ENCODE results near the gene KASH5. TPM values are rescaled to one million over a fixed set of nuclear protein-coding genes. Genes with fewer than 3 reads are reported as not detected.

KASH5 gene
- total RNA-seq, 1 experiment from 2014 or later = 0.30 TPM

DNA sequence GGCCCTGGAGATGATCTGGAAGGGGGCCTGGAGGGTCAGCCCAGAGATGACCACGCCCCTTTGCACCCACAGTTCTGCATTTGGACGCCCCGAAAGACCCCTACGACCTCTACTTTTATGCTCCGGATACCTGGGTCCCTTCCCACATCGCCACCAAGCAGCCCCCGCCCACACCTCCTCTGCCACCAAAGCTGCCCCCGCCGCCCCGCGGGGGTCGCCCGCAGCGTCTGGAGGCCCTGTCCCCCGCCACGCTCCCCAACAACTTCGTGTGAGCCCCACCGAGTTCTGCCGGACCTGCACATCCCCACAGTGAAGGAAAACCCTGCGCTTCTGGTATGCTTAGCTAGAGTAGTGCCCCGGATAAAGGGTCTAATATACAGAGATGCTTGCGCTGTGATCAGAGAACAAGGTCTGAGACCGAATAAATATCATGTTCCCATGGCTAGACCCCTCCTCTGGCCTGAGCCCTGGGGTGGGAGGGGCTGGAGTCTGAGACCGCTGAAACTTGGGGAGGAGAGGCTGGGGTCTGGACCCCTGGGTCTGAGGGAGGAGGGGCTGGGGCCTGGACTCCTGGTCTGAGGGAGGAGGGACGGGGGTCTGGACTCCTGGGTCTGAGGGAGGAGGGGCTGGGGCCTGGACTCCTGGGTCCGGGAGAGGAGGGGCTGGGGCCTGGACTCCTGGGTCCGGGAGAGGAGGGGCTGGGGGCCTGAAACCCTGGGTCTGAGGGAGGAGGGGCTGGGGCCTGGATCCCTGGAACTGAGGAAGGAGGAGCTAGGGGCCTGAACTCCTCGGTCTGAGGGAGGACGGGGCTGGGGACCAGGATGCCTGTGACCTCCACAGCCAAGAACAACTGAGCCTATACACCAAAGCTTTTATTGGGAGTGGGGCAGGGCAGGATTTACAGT is 40.8 kb downstream of the KASH5 start:
- in situ Hi-C loops (cut with HindIII; ENCODE audit: low pct_unique_long_range_greater_than_20kb, low sequenced_read_pairs) = no loop called here
- DNase-seq (ENCODE audit: low read depth) = no peak

DNA sequence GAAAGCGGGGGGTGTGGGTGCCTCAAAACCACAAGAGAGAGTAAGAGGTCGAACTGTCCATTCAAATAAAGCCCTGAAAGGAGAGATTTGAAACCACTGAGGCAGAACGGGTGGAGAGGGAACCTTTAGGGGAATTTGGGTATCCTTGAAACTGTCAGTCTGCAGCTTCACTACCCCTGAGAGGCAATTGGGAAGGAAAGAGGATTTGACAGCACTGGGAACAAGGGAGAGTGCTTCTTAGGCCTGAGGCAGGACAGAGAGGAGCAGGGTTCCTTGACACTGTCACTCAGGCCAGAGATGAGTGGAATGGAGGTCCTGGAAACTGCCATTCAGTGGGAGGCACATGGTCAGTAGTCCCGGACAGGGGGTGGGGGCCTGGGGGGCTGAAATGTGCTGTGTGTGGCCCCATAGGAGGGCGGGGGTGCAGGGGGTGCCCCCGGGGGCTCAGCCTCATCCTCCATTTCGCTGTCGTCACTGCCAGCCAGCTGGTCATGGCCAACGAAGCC is 42.2 kb downstream of the KASH5 start:
- in situ Hi-C loops (cut with HindIII; ENCODE audit: low pct_unique_long_range_greater_than_20kb, low sequenced_read_pairs) = no loop called here
- DNase-seq (ENCODE audit: low read depth) = no peak

DNA sequence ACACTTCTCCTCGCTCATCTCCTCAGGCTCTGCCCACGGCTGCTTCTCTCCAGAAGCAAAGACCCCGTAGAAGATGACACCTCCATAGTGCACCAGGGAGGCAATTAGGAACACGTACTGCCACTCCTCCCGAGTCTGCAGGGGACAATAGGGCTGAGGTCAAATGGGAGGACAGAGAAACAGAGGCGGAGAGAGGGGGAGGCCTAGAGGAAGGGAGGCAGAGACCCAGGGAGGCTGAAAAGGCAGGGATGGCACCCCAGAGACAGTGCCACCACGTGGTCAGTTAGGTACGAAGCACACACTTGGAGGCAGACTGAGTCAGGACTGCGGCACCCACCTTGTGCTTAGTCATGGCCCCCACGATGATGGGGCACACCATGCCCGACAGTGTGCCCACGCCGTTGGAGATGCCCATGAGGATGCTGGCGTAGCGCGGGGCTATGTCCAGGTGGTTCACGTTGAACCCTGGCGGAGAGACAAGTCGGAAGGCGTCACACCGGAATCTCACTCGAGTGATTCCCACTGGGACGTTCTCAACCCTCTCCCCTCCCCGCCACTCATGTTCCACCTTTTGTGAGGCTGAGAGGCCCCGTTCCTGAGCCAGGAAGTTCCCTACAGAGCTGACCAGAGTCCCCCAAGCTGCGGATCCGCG is 42.8 kb downstream of the KASH5 start:
- in situ Hi-C loops (cut with HindIII; ENCODE audit: low pct_unique_long_range_greater_than_20kb, low sequenced_read_pairs) = no loop called here
- DNase-seq (ENCODE audit: low read depth) = no peak

DNA sequence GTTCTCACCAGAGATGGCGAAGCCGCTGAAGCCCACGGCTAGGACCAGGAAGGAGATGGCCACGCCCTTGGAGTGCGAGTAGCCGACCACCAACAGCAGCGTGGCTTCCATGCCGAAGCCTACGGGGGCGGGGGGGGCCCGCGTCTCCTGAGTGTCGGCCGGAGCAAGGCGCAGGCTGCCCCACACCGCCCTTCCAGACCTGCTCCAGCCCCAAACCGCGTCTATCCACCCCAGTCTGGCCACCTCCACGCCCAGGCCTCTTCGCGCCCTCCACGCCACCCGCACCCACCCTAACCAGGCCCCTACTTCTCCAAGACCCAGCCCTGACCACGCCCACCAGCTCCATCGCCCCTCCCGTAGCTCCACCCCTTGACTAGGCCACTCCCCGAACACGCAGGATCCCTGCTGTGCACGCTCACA is 43.3 kb downstream of the KASH5 start:
- in situ Hi-C loops (cut with HindIII; ENCODE audit: low pct_unique_long_range_greater_than_20kb, low sequenced_read_pairs) = no loop called here
- DNase-seq (ENCODE audit: low read depth) = no peak

DNA sequence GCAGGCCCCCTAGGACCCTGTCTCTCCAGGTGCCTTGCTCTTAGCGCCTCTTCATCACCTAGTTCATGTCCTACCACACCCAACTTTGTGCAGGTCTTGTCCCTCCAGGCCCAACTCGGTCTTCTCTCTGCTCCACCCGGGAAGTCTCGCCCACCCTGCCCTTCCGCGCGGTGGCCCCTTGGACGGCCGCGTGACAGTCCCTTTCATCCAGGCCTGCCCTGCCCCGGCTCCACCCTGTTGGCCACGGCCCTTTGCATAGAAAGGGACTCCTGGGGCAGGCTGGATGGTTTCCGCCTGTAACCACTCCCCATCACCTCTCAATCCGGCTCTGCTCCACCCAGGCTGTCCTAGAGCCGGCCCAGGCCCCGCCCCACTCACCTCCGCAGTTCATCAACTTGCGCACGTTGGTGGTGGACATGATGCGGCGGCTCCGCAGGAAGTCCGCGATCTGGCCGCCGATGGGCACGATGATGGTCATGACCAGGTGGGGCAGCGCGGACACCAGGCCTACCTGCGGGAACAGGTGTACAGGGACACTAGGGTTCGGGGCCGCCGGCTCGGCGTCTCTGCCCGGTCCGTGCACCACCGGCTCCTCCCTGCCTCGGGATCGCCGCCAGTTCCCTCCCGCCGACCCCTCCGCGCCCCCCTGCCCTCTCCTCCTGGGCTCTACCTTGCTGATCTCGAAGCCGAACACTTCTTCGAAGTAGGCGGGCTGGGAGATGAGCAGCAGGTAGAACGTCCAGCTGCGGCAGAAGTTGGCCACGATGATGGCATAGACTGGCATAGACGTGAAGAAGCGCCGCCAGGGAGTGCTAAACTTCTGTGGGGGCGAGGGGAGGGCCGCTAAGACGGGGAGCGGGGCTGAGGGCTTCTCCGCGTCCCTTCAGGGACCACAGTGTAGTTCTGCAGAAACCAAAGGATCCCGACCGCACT is 44.4 kb downstream of the KASH5 start:
- in situ Hi-C loops (cut with HindIII; ENCODE audit: low pct_unique_long_range_greater_than_20kb, low sequenced_read_pairs) = no loop called here

DNA sequence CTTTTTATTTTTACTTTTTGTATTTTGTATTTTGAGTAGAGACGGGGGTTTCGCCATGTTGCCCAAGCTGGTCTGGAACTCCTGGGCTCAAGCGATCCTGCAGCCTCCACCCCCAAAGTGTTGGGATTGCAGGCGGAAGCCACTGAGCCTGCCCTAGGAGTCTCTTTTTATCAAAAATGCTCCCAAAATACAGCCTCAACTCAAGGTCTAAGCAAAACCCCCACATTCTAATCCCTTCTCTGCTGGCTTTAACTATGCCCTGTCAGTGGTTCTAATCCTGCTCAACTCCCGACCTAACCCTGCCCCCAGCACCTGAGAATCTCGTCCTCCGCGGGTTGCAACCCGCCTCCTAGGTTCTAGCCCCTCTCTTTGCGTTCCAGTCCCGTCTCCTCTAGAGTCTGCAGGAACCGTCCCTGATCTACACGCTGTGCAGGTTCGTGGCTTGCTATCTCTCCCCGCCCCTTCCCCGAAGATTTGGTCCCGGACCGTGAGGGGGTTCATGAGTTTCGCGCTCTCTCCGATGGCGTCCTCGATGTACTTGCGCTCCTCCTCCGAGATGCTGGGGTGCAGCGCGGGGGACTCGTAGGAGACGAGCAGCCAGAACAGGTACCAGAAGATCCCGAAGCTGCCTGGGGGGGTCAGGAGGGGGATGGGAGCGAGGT is 45.3 kb downstream of the KASH5 start:
- in situ Hi-C loops (cut with HindIII; ENCODE audit: low pct_unique_long_range_greater_than_20kb, low sequenced_read_pairs) = no loop called here

More for the DNA sequence above, 44.4 kb downstream of the KASH5 start:
- DNase-seq (ENCODE audit: low read depth) = no peak

GRCh38 chr19:49434907-49435583 is 47.0 kb downstream of the KASH5 start:
- DNase-seq (ENCODE audit: low read depth) = no peak
- in situ Hi-C loops (cut with HindIII; ENCODE audit: low pct_unique_long_range_greater_than_20kb, low sequenced_read_pairs) = no loop called here

More for the DNA sequence above, 45.3 kb downstream of the KASH5 start:
- DNase-seq (ENCODE audit: low read depth) = no peak

GRCh38 chr19:49435670-49436069 is 47.6 kb downstream of the KASH5 start:
- no peak for DNase-seq (ENCODE audit: low read depth)
- in situ Hi-C loops (cut with HindIII; ENCODE audit: low pct_unique_long_range_greater_than_20kb, low sequenced_read_pairs) = no loop called here

DNA sequence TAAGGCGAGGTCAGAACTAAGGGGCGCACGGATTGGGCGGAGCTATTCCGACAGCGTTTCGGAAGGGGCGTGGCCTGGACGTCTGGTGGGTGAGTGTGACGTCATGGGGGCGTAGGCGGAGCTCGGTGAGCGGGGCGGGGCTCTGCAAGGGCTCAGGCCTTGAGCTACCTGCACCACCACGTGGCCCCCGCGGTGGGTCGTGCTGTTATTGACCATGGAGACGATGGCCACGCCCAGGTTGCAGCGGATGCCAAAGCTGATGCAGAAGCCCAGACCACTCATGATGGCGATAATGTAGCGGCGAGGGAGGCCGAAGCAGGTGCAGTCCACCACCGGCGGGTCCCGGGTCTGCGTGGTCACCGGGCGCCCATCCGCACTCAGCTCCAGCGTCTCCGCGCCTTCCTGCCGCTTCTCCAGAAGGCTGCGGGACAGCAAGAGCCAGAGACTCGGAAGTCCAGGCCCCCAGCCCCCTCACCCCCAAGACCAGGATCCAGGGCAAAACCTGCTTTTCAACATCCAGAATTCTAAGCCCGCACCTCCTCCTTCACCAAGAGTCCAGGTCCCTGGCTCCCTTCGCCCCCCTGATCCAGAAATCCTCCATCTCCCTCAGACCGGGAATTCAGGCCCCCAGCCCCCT is 48.5 kb downstream of the KASH5 start:
- in situ Hi-C loops (cut with HindIII; ENCODE audit: low pct_unique_long_range_greater_than_20kb, low sequenced_read_pairs) = no loop called here

DNA sequence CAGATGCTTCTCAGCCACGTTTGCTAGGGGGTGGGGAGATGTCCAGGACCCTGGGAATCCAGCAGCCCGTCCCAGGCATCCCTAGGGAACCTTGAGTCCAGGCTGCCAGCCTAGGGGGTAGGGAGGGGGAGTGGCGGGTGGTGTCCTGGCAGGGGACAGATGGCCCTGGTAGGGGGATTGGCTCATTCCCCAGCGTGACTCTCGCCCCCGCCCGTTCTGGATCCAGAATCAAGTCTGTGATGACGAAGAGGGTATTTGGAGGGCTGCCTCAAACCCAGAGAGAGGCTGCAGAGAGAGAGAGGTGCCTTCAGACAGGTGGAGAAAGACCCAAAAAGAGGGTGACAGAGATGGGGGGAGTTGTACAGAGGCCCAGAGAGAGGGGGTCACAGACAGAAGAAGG is 49.2 kb downstream of the KASH5 start:
- no peak for DNase-seq (ENCODE audit: low read depth)
- in situ Hi-C loops (cut with HindIII; ENCODE audit: low pct_unique_long_range_greater_than_20kb, low sequenced_read_pairs) = no loop called here

More for the DNA sequence above, 48.5 kb downstream of the KASH5 start:
- no peak for DNase-seq (ENCODE audit: low read depth)

DNA sequence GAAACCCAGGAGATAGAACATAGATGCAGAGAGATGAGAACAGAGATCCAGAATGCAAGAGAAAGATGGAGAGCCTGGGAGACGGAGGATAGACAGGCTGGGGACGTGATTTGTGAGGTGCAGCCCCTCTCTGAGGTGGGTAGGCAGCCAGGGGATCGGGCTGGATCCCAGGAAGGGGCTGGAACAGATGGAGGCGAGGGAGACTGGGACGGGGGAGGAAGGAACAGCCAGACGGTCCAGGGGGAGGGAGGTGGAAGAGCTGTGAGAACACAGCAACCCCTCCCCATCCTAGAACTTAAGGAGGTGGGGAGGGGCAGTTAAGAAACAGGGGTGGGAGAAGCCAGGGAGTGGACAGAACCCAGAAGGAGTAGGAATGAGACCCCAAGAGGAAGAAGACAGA is 50.2 kb downstream of the KASH5 start:
- in situ Hi-C loops (cut with HindIII; ENCODE audit: low pct_unique_long_range_greater_than_20kb, low sequenced_read_pairs) = no loop called here
- no peak for DNase-seq (ENCODE audit: low read depth)

- in situ Hi-C loops (cut with HindIII; ENCODE audit: low pct_unique_long_range_greater_than_20kb, low sequenced_read_pairs) = no loop called here
- DNase-seq (ENCODE audit: low read depth) = no peak
Measured at GRCh38 chr19:49439836-49440235, 51.8 kb downstream of the KASH5 start.

DNA sequence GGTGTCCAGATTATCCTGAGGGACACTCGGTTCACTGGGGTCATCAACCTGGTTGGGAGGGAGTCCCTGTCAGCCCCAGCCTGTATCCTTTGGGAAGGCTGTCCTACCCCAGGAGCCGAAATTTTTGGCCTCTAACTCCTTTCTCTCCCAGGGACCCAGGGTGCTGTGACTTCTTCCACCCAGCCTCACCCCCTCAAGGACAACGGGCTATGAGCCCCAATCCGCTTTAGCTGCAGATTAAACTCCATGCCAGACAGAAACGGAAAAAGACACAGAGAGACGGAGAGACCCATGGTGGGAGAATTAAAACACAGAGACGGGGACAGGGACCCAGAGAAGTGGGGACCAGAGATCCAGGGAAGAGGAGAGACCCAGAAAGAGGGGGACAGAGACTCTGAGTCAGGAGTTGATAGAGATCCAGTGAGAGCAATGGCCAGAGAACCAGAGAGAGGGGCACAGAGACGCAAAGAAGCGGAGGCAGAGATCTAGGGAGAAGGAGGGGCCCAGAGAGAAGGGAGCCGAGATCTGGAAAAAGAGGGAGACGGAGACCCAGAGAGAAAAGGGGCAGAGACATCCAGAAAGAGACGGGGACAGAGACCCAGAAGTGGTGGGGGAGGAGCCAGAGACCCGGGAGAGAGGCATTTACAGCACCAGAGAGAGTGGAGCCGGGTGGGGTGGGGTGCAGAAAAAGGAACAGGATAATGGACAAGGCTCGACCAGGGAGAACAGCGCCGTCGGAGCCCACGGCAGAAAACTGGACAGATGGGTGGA is 52.6 kb downstream of the KASH5 start:
- no peak for DNase-seq (ENCODE audit: low read depth)
- in situ Hi-C loops (cut with HindIII; ENCODE audit: low pct_unique_long_range_greater_than_20kb, low sequenced_read_pairs) = no loop called here

- in situ Hi-C loops (cut with HindIII; ENCODE audit: low pct_unique_long_range_greater_than_20kb, low sequenced_read_pairs) = no loop called here
- DNase-seq (ENCODE audit: low read depth) = no peak
Measured at GRCh38 chr19:49441210-49441959, 53.3 kb downstream of the KASH5 start, which contains the start of gene SLC17A7. Gene SLC17A7, minus strand, starts transcription at chr19:49441527. Its CDS starts 148 bp downstream, at chr19:49441379.

- in situ Hi-C loops (cut with HindIII; ENCODE audit: low pct_unique_long_range_greater_than_20kb, low sequenced_read_pairs) = no loop called here
- no peak for DNase-seq (ENCODE audit: low read depth)
Measured at GRCh38 chr19:49441960-49442350, 53.9 kb downstream of the KASH5 start.

GRCh38 chr19:49442354-49442753 is 54.3 kb downstream of the KASH5 start:
- in situ Hi-C loops (cut with HindIII; ENCODE audit: low pct_unique_long_range_greater_than_20kb, low sequenced_read_pairs) = no loop called here
- no peak for DNase-seq (ENCODE audit: low read depth)

All from Caki2 (cell line).